ENCODE data around the gene VKORC1L1.
A peak's percentile ranks its signal among the peaks of the same experiment; 100 is the strongest.

DNA sequence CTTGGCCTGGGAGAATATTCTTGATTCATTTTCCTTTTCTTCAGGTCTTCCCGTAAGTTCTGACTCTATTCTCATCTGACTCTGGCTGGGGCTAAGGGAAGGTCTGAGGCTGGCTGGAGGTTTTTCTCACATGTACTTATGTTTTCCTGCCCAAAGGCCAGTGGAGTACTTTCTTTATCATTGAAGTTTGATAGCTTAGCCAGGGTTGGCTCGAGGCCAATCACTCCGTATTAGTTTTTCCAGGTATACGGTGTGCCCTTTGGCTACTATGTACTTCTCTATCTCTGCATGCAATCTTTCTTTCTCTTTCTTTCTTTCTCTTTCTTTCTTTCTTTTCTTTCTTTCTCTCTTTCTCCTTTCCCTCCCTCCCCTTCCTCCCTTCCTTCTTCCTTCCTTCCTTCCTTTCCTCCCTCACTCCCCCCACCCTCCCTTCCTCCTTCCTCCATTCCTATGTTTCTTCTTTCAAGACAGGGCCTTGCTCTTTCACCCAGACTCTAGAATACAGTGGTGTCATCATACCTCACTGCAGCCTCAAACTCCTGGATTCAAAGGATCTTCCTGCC is 26.8 kb upstream of the VKORC1L1 start:
- TF ChIP-seq, protein P1, sequence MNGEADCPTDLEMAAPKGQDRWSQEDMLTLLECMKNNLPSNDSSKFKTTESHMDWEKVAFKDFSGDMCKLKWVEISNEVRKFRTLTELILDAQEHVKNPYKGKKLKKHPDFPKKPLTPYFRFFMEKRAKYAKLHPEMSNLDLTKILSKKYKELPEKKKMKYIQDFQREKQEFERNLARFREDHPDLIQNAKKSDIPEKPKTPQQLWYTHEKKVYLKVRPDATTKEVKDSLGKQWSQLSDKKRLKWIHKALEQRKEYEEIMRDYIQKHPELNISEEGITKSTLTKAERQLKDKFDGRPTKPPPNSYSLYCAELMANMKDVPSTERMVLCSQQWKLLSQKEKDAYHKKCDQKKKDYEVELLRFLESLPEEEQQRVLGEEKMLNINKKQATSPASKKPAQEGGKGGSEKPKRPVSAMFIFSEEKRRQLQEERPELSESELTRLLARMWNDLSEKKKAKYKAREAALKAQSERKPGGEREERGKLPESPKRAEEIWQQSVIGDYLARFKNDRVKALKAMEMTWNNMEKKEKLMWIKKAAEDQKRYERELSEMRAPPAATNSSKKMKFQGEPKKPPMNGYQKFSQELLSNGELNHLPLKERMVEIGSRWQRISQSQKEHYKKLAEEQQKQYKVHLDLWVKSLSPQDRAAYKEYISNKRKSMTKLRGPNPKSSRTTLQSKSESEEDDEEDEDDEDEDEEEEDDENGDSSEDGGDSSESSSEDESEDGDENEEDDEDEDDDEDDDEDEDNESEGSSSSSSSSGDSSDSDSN (IDR thresholded peaks at IDR 0.05; ENCODE audit: borderline replicate concordance in 1 of 2, low read depth in 2 of 2, low read length in 2 of 2), result no peak
- no peak for TF ChIP-seq ARNT (IDR thresholded peaks at IDR 0.05)
- TF ChIP-seq ZNF449 (CRISPR knock-in tag; IDR thresholded peaks at IDR 0.05), result no peak
- TF ChIP-seq, protein P2, sequence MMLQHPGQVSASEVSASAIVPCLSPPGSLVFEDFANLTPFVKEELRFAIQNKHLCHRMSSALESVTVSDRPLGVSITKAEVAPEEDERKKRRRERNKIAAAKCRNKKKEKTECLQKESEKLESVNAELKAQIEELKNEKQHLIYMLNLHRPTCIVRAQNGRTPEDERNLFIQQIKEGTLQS (IDR thresholded peaks at IDR 0.05), result no peak
- TF ChIP-seq, protein P2 (CRISPR knock-in tag; conservative IDR thresholded peaks at IDR 0.05), result no peak
- TF ChIP-seq, protein P3, sequence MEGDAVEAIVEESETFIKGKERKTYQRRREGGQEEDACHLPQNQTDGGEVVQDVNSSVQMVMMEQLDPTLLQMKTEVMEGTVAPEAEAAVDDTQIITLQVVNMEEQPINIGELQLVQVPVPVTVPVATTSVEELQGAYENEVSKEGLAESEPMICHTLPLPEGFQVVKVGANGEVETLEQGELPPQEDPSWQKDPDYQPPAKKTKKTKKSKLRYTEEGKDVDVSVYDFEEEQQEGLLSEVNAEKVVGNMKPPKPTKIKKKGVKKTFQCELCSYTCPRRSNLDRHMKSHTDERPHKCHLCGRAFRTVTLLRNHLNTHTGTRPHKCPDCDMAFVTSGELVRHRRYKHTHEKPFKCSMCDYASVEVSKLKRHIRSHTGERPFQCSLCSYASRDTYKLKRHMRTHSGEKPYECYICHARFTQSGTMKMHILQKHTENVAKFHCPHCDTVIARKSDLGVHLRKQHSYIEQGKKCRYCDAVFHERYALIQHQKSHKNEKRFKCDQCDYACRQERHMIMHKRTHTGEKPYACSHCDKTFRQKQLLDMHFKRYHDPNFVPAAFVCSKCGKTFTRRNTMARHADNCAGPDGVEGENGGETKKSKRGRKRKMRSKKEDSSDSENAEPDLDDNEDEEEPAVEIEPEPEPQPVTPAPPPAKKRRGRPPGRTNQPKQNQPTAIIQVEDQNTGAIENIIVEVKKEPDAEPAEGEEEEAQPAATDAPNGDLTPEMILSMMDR (IDR thresholded peaks at IDR 0.05 in 2 of 3, conservative IDR thresholded peaks at IDR 0.05 in 1 of 3; ENCODE audit: insufficient read depth in 2 of 3, low read depth in 1 of 3, low read length in 3 of 3), result no peak
- peak; percentile 47; the same call in 1 of the 2 replicates for TF ChIP-seq DPF2 (IDR thresholded peaks at IDR 0.05)
- TF ChIP-seq BRCA1 (IDR thresholded peaks at IDR 0.05), result no peak
- no peak for TF ChIP-seq BRCA1 (CRISPR knock-in tag; IDR thresholded peaks at IDR 0.05)
